Stimulated activated CD8-positive, alpha-beta memory T cell treated with anti-CD3 and anti-CD28 coated beads, Interleukin-2, amount 100 ng/mL, for 1 hour (primary cell): ENCODE measurements around the gene XYLB.
"Not testable (repeated sequence)": the region's sequence is repeated elsewhere in the genome, so short reads cannot be mapped to it uniquely, and the experiment has no call there.

Experiments
- DNase-seq, 2 donors: peaks; one replicate each; pipeline ENCODE4 v3.0.0-alpha.2; 2020; ENCODE audit warnings: low read depth in 2 of 2

XYLB gene

GRCh38 chr3:38396239-38396638 lies 49.7 kb downstream of the XYLB start:
- DNase-seq: no peak

- DNase-seq: no peak
Observed at GRCh38 chr3:38396861-38397260, 50.3 kb downstream of the XYLB start.

GRCh38 chr3:38397320-38397719 lies 50.7 kb downstream of the XYLB start:
- no peak for DNase-seq

GRCh38 chr3:38401246-38401962 lies 54.8 kb downstream of the XYLB start:
- DNase-seq: no peak

- DNase-seq: no peak
Observed at GRCh38 chr3:38404286-38404685, 57.7 kb downstream of the XYLB start.

- DNase-seq: no peak
Observed at GRCh38 chr3:38411591-38411990, 65.0 kb downstream of the XYLB start.

GRCh38 chr3:38420758-38421157 lies 74.2 kb downstream of the XYLB start:
- DNase-seq: not testable (repeated sequence)

GRCh38 chr3:38421679-38422336 lies 75.2 kb downstream of the XYLB start:
- no peak for DNase-seq

- not testable (repeated sequence) for DNase-seq
Observed at GRCh38 chr3:38426798-38427426, 80.3 kb downstream of the XYLB start.

- DNase-seq: not testable (repeated sequence)
Observed at GRCh38 chr3:38432871-38433658, 86.5 kb downstream of the XYLB start.

GRCh38 chr3:38433661-38434060 lies 87.1 kb downstream of the XYLB start:
- not testable (repeated sequence) for DNase-seq

- not testable (repeated sequence) for DNase-seq
Observed at GRCh38 chr3:38438436-38439069, 92.0 kb downstream of the XYLB start.

- DNase-seq: not testable (repeated sequence)
Observed at GRCh38 chr3:38443205-38443604, 96.6 kb downstream of the XYLB start.

- no peak for DNase-seq
Observed at GRCh38 chr3:38446085-38446686, 99.6 kb downstream of the XYLB start.

- no peak for DNase-seq
Observed at GRCh38 chr3:38446812-38447211, 100.2 kb downstream of the XYLB start.

- DNase-seq: no peak
Observed at GRCh38 chr3:38450853-38451252, 104.3 kb downstream of the XYLB start.

GRCh38 chr3:38453075-38453912 lies 106.7 kb downstream of the XYLB start, which contains the start of gene ACVR2B:
ACVR2B (plus strand) TSS chr3:38453890; CDS start chr3:38454323, 433 bp downstream.
- DNase-seq: peak; percentile 39 to 52

- DNase-seq: no peak
Observed at GRCh38 chr3:38453913-38454177, 107.3 kb downstream of the XYLB start.

- no peak for DNase-seq
Observed at GRCh38 chr3:38454178-38454883, 107.7 kb downstream of the XYLB start.
